ENCODE data around the gene KRTAP9-9.

DNA sequence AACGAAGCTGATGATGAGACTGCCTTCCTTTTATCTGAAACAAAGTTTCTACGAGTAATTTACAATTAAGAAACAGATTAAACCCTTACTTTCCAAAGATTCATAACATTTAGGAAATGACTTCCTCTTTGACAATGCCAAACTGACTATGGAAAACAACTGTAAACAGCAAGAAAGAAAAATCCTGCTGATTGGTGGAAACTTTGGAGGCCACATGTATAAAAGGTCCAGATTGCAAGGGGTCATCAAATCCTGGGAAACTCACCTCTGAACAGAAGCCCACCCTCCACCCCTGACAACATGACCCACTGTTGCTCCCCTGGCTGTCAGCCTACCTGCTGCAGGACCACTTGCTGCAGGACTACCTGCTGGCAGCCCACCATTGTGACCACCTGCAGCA is 9.9 kb downstream of the KRTAP9-9 start, which contains the start of gene KRTAP9-6:
- TF ChIP-seq, protein P1, sequence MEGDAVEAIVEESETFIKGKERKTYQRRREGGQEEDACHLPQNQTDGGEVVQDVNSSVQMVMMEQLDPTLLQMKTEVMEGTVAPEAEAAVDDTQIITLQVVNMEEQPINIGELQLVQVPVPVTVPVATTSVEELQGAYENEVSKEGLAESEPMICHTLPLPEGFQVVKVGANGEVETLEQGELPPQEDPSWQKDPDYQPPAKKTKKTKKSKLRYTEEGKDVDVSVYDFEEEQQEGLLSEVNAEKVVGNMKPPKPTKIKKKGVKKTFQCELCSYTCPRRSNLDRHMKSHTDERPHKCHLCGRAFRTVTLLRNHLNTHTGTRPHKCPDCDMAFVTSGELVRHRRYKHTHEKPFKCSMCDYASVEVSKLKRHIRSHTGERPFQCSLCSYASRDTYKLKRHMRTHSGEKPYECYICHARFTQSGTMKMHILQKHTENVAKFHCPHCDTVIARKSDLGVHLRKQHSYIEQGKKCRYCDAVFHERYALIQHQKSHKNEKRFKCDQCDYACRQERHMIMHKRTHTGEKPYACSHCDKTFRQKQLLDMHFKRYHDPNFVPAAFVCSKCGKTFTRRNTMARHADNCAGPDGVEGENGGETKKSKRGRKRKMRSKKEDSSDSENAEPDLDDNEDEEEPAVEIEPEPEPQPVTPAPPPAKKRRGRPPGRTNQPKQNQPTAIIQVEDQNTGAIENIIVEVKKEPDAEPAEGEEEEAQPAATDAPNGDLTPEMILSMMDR (IDR thresholded peaks at IDR 0.05; ENCODE audit: insufficient read depth, low read length, poor library complexity, severe bottlenecking): no peak
- no peak for TF ChIP-seq EZH2phosphoT487 (conservative IDR thresholded peaks at IDR 0.05; ENCODE audit: low read length)

All from SU-DHL-6 (cell line).